ENCODE measurements around the gene SEL1L2. TPM values are rescaled to one million over a fixed set of nuclear protein-coding genes. Genes with fewer than 3 reads are reported as not detected.
A peak's percentile ranks its signal among the peaks of the same experiment; 100 is the strongest.

The SEL1L2 gene
- total RNA-seq, 1 experiment from 2014 or later = not detected

DNA sequence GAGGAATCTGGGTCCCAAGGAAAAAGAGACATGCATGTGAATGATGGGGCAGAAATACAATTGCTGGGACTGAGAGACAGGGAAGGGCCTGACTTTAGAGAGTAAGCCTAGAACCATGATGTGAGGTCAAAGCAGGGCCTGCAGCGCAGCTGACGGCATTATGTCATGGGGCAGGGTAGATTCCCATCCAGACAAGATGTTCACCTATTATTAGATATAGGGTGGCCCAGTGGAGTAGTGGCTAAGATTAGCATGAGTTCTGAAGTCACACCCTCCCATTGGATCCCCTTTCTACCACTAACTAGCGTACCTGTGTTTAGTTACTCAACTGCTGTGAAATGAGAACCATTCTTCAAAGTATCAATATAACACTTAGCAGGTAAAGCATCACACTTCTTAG lies 166.0 kb downstream of the SEL1L2 start:
- Histone ChIP-seq H3K27me3 (replicated peaks; ENCODE audit: insufficient read depth, low read depth, low read length, poor library complexity) (no peaks in the 10 kb centered on the region), H3K9me3 (ENCODE audit: low read depth, low read length, poor library complexity, severe bottlenecking) (no peaks in the 10 kb centered on the region), H3K36me3 (ENCODE audit: insufficient read depth, low read length, poor library complexity, severe bottlenecking) (peaks cover 9% of the 10 kb centered on the region), H3K4me3 (ENCODE audit: low read depth, low read length, poor library complexity, severe bottlenecking) (no peak overlapping the region), H3K27ac (ENCODE audit: low read depth, low read length, poor library complexity, severe bottlenecking) (no peak overlapping the region), H3K4me1 (ENCODE audit: insufficient read depth, low read length, poor library complexity, severe bottlenecking) (no peaks in the 10 kb centered on the region)
- no peak for TF ChIP-seq EZH2 (IDR thresholded peaks at IDR 0.05; ENCODE audit: borderline replicate concordance, low read depth, low read length, poor library complexity, severe bottlenecking)
- TF ChIP-seq, protein P1, sequence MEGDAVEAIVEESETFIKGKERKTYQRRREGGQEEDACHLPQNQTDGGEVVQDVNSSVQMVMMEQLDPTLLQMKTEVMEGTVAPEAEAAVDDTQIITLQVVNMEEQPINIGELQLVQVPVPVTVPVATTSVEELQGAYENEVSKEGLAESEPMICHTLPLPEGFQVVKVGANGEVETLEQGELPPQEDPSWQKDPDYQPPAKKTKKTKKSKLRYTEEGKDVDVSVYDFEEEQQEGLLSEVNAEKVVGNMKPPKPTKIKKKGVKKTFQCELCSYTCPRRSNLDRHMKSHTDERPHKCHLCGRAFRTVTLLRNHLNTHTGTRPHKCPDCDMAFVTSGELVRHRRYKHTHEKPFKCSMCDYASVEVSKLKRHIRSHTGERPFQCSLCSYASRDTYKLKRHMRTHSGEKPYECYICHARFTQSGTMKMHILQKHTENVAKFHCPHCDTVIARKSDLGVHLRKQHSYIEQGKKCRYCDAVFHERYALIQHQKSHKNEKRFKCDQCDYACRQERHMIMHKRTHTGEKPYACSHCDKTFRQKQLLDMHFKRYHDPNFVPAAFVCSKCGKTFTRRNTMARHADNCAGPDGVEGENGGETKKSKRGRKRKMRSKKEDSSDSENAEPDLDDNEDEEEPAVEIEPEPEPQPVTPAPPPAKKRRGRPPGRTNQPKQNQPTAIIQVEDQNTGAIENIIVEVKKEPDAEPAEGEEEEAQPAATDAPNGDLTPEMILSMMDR (conservative IDR thresholded peaks at IDR 0.05; ENCODE audit: low read depth, low read length) = no peak
- BruUV-seq (replicated peaks) = no TSS peak
- ChIA-PET POLR2A (ENCODE audit: low non-redundant PET) (interaction anchor here (0.7 kb wide), 1 partner anchor 67 kb away, joined by 3 read pairs; no protein-coding TSS in a partner anchor), CTCF (no interaction called here)
- no peak for DNase-seq (ENCODE audit: low spot score)
- intact Hi-C loops (cut with micrococcal nuclease; ENCODE audit: unreplicated experiment) = loop anchor here (10.0 kb wide), 1 partner anchor 130 kb away; no protein-coding TSS in a partner anchor

DNA sequence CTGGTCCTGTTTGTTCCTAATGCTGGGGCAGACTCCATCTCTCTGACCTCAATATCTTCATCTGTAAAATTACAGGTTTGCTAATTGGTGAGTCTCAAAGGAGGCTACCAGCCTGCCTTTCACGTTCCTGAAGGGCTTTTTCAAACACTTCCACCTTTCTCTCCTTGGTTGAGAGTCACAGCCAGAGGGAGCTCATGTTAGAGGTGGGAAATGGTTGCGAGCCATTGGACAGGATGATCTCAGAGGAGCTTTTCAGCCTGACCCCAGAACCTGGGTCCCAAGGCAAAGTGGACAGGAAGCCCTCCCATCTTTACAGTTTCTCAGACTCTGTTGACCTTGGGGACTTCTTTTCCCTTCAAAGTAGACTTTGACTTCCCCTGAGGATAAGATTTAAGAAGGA lies 168.0 kb downstream of the SEL1L2 start:
- intact Hi-C loops (cut with micrococcal nuclease; ENCODE audit: unreplicated experiment) = loop anchor here (10.0 kb wide), 1 partner anchor 132 kb away; no protein-coding TSS in a partner anchor
- Histone ChIP-seq H3K4me3 (ENCODE audit: low read depth, low read length, poor library complexity, severe bottlenecking) (no peak overlapping the region), H3K4me1 (ENCODE audit: insufficient read depth, low read length, poor library complexity, severe bottlenecking) (no peaks in the 10 kb centered on the region), H3K9me3 (ENCODE audit: low read depth, low read length, poor library complexity, severe bottlenecking) (no peaks in the 10 kb centered on the region), H3K27ac (ENCODE audit: low read depth, low read length, poor library complexity, severe bottlenecking) (no peak overlapping the region), H3K36me3 (ENCODE audit: insufficient read depth, low read length, poor library complexity, severe bottlenecking) (peaks cover 18% of the 10 kb centered on the region), H3K27me3 (replicated peaks; ENCODE audit: insufficient read depth, low read depth, low read length, poor library complexity) (no peaks in the 10 kb centered on the region)
- TF ChIP-seq, protein P1 (conservative IDR thresholded peaks at IDR 0.05; ENCODE audit: low read depth, low read length) = no peak
- TF ChIP-seq EZH2 (IDR thresholded peaks at IDR 0.05; ENCODE audit: borderline replicate concordance, low read depth, low read length, poor library complexity, severe bottlenecking) = no peak
- CTCF ChIA-PET = interaction anchor here (0.8 kb wide), 1 partner anchor 230 kb away, joined by 3 read pairs; no protein-coding TSS in a partner anchor
- peak; percentile 4 for DNase-seq (ENCODE audit: low spot score)
- POLR2A ChIA-PET (ENCODE audit: low non-redundant PET) = no interaction called here
- no TSS peak for BruUV-seq (replicated peaks)

DNA sequence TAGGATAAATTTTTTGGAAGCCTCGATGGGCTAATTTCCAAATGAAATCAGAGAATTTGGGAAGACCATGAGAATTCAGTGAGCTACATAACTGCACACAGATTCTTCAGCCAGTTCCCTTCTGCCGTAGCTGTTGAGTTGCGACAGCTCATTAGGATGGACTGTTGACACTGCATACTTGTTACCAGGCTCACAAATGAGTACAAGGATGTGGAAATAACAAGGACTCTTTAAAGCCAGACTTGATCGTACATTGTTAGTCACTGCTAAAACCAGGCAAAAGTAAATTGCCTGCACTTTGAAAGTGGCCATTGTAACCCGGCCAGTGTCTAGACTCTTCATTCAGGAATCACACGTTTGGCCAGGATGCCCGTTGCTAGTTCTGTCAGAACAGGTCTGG lies 168.5 kb downstream of the SEL1L2 start:
- CTCF ChIA-PET = no interaction called here

More for the DNA sequence above, 168.5 kb downstream of the SEL1L2 start:
- no peak for TF ChIP-seq EZH2 (IDR thresholded peaks at IDR 0.05; ENCODE audit: borderline replicate concordance, low read depth, low read length, poor library complexity, severe bottlenecking)
- TF ChIP-seq, protein P1 (conservative IDR thresholded peaks at IDR 0.05; ENCODE audit: low read depth, low read length) = no peak
- POLR2A ChIA-PET (ENCODE audit: low non-redundant PET) = no interaction called here
- Histone ChIP-seq H3K4me3 (ENCODE audit: low read depth, low read length, poor library complexity, severe bottlenecking) (no peak overlapping the region), H3K9me3 (ENCODE audit: low read depth, low read length, poor library complexity, severe bottlenecking) (no peaks in the 10 kb centered on the region), H3K36me3 (ENCODE audit: insufficient read depth, low read length, poor library complexity, severe bottlenecking) (peaks cover 24% of the 10 kb centered on the region), H3K4me1 (ENCODE audit: insufficient read depth, low read length, poor library complexity, severe bottlenecking) (no peaks in the 10 kb centered on the region), H3K27me3 (replicated peaks; ENCODE audit: insufficient read depth, low read depth, low read length, poor library complexity) (no peaks in the 10 kb centered on the region), H3K27ac (ENCODE audit: low read depth, low read length, poor library complexity, severe bottlenecking) (no peak overlapping the region)
- no TSS peak for BruUV-seq (replicated peaks)
- intact Hi-C loops (cut with micrococcal nuclease; ENCODE audit: unreplicated experiment) = loop anchor here (10.0 kb wide), 1 partner anchor 133 kb away; no protein-coding TSS in a partner anchor
- no peak for DNase-seq (ENCODE audit: low spot score)

All from A673 (cell line).